H1 (cell line): ENCODE data around the gene LTA. TPM values are rescaled to one million over a fixed set of nuclear protein-coding genes. Genes with fewer than 3 reads are reported as not detected.

ENCODE experiments used
- CTCF ChIA-PET: fragments of 300-600 bp; sonication (Branson Sonifier 250); formaldehyde crosslinking; loops from one replicate; lab custom pipeline; 2021; ENCODE audit not compliant: partially characterized antibody; lab: Charles Lee
- POLR2A ChIA-PET: fragments of 300-600 bp; sonication (Branson Sonifier 250); formaldehyde crosslinking; loops from one replicate; lab custom pipeline; 2021; ENCODE audit warnings: inconsistent platforms; ENCODE audit not compliant: partially characterized antibody; lab: Charles Lee
- DNase-seq, 2 experiments: peaks; one replicate each; pipeline versions ENCODE4 v3.0.0 to v3.0.0-alpha.2; 2010 to 2022; ENCODE audit warnings: low spot score in 2 of 2, low read depth in 1 of 2, mixed read lengths in 1 of 2
- FAIRE-seq: peaks from 2 replicates; lab custom pipeline; 2011; peaks lifted over from hg19 to GRCh38; lab: Jason Lieb, UNC
- H2AFZ ChIP-seq: 2 replicates; pipeline ENCODE4 v1.8.1; 2012; ENCODE audit warnings: low read length, inconsistent platforms
- H2AK5ac ChIP-seq: 2 replicates; pipeline ENCODE4 v1.6.1; 2013; ENCODE audit warnings: low read depth, low read length
- H2BK120ac ChIP-seq: replicated peaks from 2 replicates; pipeline ENCODE3; 2013; ENCODE audit warnings: low read depth, low read length, inconsistent platforms
- H2BK12ac ChIP-seq: 2 replicates; pipeline ENCODE4 v1.6.1; 2013; ENCODE audit warnings: low read depth, low read length
- H2BK15ac ChIP-seq: 2 replicates; pipeline ENCODE4 v1.6.1; 2013; ENCODE audit warnings: low read length
- H2BK20ac ChIP-seq: 2 replicates; pipeline ENCODE4 v1.6.1; 2013; ENCODE audit warnings: low read length
- H2BK5ac ChIP-seq: 2 replicates; pipeline ENCODE4 v1.6.1; 2013; ENCODE audit warnings: low read depth, low read length
- H3K14ac ChIP-seq: 2 replicates; pipeline ENCODE4 v1.6.1; 2013; ENCODE audit warnings: inconsistent platforms; ENCODE audit not compliant: insufficient read length
- H3K18ac ChIP-seq: 2 replicates; pipeline ENCODE4 v1.6.1; 2013; ENCODE audit warnings: low read length; ENCODE audit errors: extremely low read depth
- H3K23ac ChIP-seq: 2 replicates; pipeline ENCODE4 v1.6.1; 2013; ENCODE audit warnings: inconsistent platforms; ENCODE audit not compliant: insufficient read length
- H3K23me2 ChIP-seq: 2 replicates; pipeline ENCODE4 v1.6.1; 2013; ENCODE audit warnings: low read depth, low read length
- H3K27ac ChIP-seq: 2 replicates; pipeline ENCODE4 v1.6.1; 2011; ENCODE audit warnings: low read depth, low read length, inconsistent platforms
- H3K27me3 ChIP-seq, 4 experiments: replicated peaks in 1 of 4; 1 replicate in 1 of 4; 2 replicates in 3 of 4; pipeline versions ENCODE4 v1.6.1 to v1.8.1; 2011 to 2013; ENCODE audit warnings: low read length in 3 of 4, mild to moderate bottlenecking in 3 of 4, inconsistent platforms in 2 of 4, mixed read lengths in 2 of 4, moderate library complexity in 1 of 4; ENCODE audit not compliant: control insufficient read depth in 3 of 4, insufficient read depth in 3 of 4; ENCODE audit errors: extremely low read depth in 1 of 4
- H3K36me3 ChIP-seq, 4 experiments: 2 replicates each; pipeline versions ENCODE4 v1.6.1 to v1.8.1; 2011 to 2013; ENCODE audit warnings: mild to moderate bottlenecking in 4 of 4, low read length in 3 of 4, moderate library complexity in 2 of 4, control low read depth in 1 of 4, inconsistent platforms in 1 of 4; ENCODE audit not compliant: insufficient read depth in 4 of 4, control insufficient read depth in 2 of 4
- H3K4ac ChIP-seq: replicated peaks from 2 replicates; pipeline ENCODE3; 2013; ENCODE audit warnings: low read length, low read depth, mixed read lengths, inconsistent platforms; ENCODE audit not compliant: insufficient read length
- H3K4me1 ChIP-seq, 4 experiments: replicated peaks in 1 of 4; 1 replicate in 1 of 4; 2 replicates in 3 of 4; pipeline versions ENCODE4 v1.6.1 to v1.8.1; 2011 to 2013; ENCODE audit warnings: low read length in 3 of 4, inconsistent platforms in 2 of 4, mixed read lengths in 1 of 4; ENCODE audit not compliant: insufficient read depth in 4 of 4, control insufficient read depth in 3 of 4
- H3K4me2 ChIP-seq, 2 experiments: 2 replicates each; pipeline versions ENCODE4 v1.6.1 to v1.8.1; 2011 to 2013; ENCODE audit warnings: low read depth in 2 of 2, low read length in 2 of 2, control low read depth in 1 of 2, inconsistent platforms in 1 of 2, mild to moderate bottlenecking in 1 of 2; ENCODE audit not compliant: insufficient read depth in 1 of 2
- H3K4me3 ChIP-seq, 4 experiments: fragments of 200-600, 300-600 bp in 1 of 4; sonication (generic), shearing (Covaris generic), sonication (Bioruptor Twin) in 1 of 4; 2 replicates each; pipeline versions ENCODE4 v1.5.1 to v1.8.1; 2011 to 2016; ENCODE audit warnings: low read length in 4 of 4, low read depth in 3 of 4, control low read depth in 2 of 4, inconsistent platforms in 2 of 4, mild to moderate bottlenecking in 2 of 4, mixed read lengths in 1 of 4, moderate library complexity in 1 of 4; ENCODE audit not compliant: insufficient read depth in 2 of 4; ENCODE audit errors: extremely low read depth in 1 of 4
- H3K56ac ChIP-seq: replicated peaks from 2 replicates; pipeline ENCODE3; 2013; ENCODE audit warnings: low read depth, mild to moderate bottlenecking, mixed read lengths, low read length, inconsistent platforms; ENCODE audit not compliant: insufficient read length
- H3K79me1 ChIP-seq: 2 replicates; pipeline ENCODE4 v1.6.1; 2013; ENCODE audit warnings: low read depth, low read length, control low read depth
- H3K79me2 ChIP-seq, 2 experiments: 2 replicates each; pipeline versions ENCODE4 v1.6.1 to v1.8.1; 2012 to 2013; ENCODE audit warnings: low read length in 2 of 2, mild to moderate bottlenecking in 2 of 2, inconsistent platforms in 1 of 2; ENCODE audit not compliant: insufficient read depth in 2 of 2, control insufficient read depth in 1 of 2
- H3K9ac ChIP-seq, 4 experiments: replicated peaks in 1 of 4; 1 replicate in 1 of 4; 2 replicates in 3 of 4; pipeline versions ENCODE4 v1.6.1 to v1.8.1; 2011 to 2013; ENCODE audit warnings: low read depth in 3 of 4, low read length in 3 of 4, control low read depth in 2 of 4, mild to moderate bottlenecking in 2 of 4, moderate library complexity in 2 of 4, inconsistent platforms in 1 of 4; ENCODE audit errors: extremely low read depth in 1 of 4
- H3K9me3 ChIP-seq, 2 experiments: 2 replicates each; pipeline versions ENCODE4 v1.6.1 to v1.8.1; 2012 to 2013; ENCODE audit warnings: mild to moderate bottlenecking in 2 of 2, moderate library complexity in 2 of 2, control low read depth in 1 of 2, inconsistent platforms in 1 of 2, low read depth in 1 of 2, low read length in 1 of 2, mixed read lengths in 1 of 2; ENCODE audit not compliant: insufficient read depth in 2 of 2
- H4K20me1 ChIP-seq, 2 experiments: replicated peaks in 1 of 2; 2 replicates each; pipeline versions ENCODE3 to v1.8.1; 2011 to 2013; ENCODE audit warnings: inconsistent platforms in 2 of 2, low read length in 2 of 2, mild to moderate bottlenecking in 1 of 2; ENCODE audit not compliant: insufficient read depth in 2 of 2, control insufficient read depth in 1 of 2
- H4K5ac ChIP-seq: 2 replicates; pipeline ENCODE4 v1.6.1; 2013; ENCODE audit warnings: low read length, low read depth, mixed read lengths, inconsistent platforms; ENCODE audit not compliant: insufficient read length
- H4K8ac ChIP-seq: 2 replicates; pipeline ENCODE4 v1.8.0; 2013; ENCODE audit warnings: mild to moderate bottlenecking, moderate library complexity, low read length, inconsistent platforms; ENCODE audit not compliant: insufficient read depth; ENCODE audit errors: extremely low read depth
- H4K91ac ChIP-seq: replicated peaks from 2 replicates; pipeline ENCODE3; 2013; ENCODE audit warnings: low read length, mixed read lengths, inconsistent platforms; ENCODE audit not compliant: insufficient read length
- ASH2L ChIP-seq: fragments of 200-600, 300-600 bp; sonication (generic); IDR thresholded peaks from one replicate; pipeline ENCODE4 v1.7.1; 2017; ENCODE audit warnings: low read length
- CBX8 ChIP-seq: fragments of 300-800, 300-1000 bp; sonication (generic); IDR thresholded peaks from 2 replicates; pipeline ENCODE4 v1.7.1; 2016; ENCODE audit warnings: low read depth, low read length, borderline replicate concordance
- CHD1 ChIP-seq: IDR thresholded peaks from 2 replicates; pipeline ENCODE4 v1.6.1; 2012; ENCODE audit warnings: low read depth, low read length, improper control_type of control experiment
- EP300 ChIP-seq, 2 experiments: IDR thresholded peaks; 1 replicate in 1 of 2; 2 replicates in 1 of 2; pipeline ENCODE4 v1.6.1; 2011 to 2012; ENCODE audit warnings: low read depth in 2 of 2, low read length in 2 of 2, mild to moderate bottlenecking in 2 of 2, borderline replicate concordance in 1 of 2, inconsistent platforms in 1 of 2, moderate library complexity in 1 of 2
- KDM1A ChIP-seq: fragments of 200-600, 300-600 bp; sonication (generic); IDR thresholded peaks from 2 replicates; pipeline ENCODE4 v1.7.1; 2016; ENCODE audit warnings: mild to moderate bottlenecking, low read length, borderline replicate concordance
- RNF2 ChIP-seq: fragments of 200-900, 300-1000 bp; sonication (generic); IDR thresholded peaks from 2 replicates; pipeline ENCODE4 v1.7.1; 2016; ENCODE audit warnings: borderline replicate concordance, low read depth, mild to moderate bottlenecking, antibody characterized with exemption, low read length; ENCODE audit not compliant: poor library complexity, severe bottlenecking; ENCODE audit errors: missing control alignments
- RXRA ChIP-seq: IDR thresholded peaks from 2 replicates; pipeline ENCODE4 v1.6.1; 2011; ENCODE audit warnings: low read depth, mild to moderate bottlenecking, low read length, moderate library complexity; ENCODE audit not compliant: insufficient read depth
- SP2 ChIP-seq: IDR thresholded peaks from 2 replicates; pipeline ENCODE4 v1.6.1; 2012; ENCODE audit warnings: mild to moderate bottlenecking, low read length, inconsistent platforms
- SRF ChIP-seq: IDR thresholded peaks from 2 replicates; pipeline ENCODE4 v1.6.1; 2011; ENCODE audit warnings: mild to moderate bottlenecking, low read depth, low read length, moderate library complexity
- WGBS, 2 experiments: shearing (Covaris generic) in 1 of 2; methylation state at CpG; one replicate each; pipeline versions ENCODE4 v1.1.6 to v1.1.7; 2013 to 2015; ENCODE audit warnings: low lambda C conversion rate in 2 of 2, mixed read lengths in 2 of 2, inconsistent platforms in 1 of 2, low coverage in 1 of 2, missing lambda C conversion rate in 1 of 2; ENCODE audit not compliant: insufficient replicate concordance in 2 of 2, insufficient coverage in 1 of 2, insufficient read length in 1 of 2; ENCODE audit errors: extremely low coverage in 1 of 2, missing lambda C conversion rate in 1 of 2; 5-methylcytosine and 5-hydroxymethylcytosine counted together
- polyA plus RNA-seq, 7 experiments: library from polyadenylated mRNA; depleted of rRNA in 3 of 7; stranded (reverse) in 5 of 7; unstranded in 2 of 7; fragments of >200 nt in 5 of 7; fragments of 200-250 nt in 2 of 7; gene quantifications; 1 replicate in 5 of 7; 2 replicates in 1 of 7; 4 replicates in 1 of 7; pipeline versions ENCODE4 v1.2.1 to v1.2.3, GENCODE V29; 2011 to 2013; ENCODE audit warnings: missing spikeins in 2 of 7, mixed read lengths in 2 of 7
- total RNA-seq: library from RNA; stranded (reverse); fragmentation: NEBNext Ultra II Directional; extraction: Animal tissue kit (Norgen Biotek cat#: 25700); gene quantifications from 2 replicates; pipeline ENCODE4 v1.2.1, GENCODE V29; 2021
- TF ChIP-seq, protein P1 (sequence below): IDR thresholded peaks from 2 replicates; pipeline ENCODE4 v1.6.1; 2012; ENCODE audit warnings: low read length, inconsistent platforms

The LTA gene
- total and polyA plus RNA-seq, 2 of the 8 experiments (the other 6 are each of a cell fraction or from before 2014, with no cell fraction given), result not detected

DNA sequence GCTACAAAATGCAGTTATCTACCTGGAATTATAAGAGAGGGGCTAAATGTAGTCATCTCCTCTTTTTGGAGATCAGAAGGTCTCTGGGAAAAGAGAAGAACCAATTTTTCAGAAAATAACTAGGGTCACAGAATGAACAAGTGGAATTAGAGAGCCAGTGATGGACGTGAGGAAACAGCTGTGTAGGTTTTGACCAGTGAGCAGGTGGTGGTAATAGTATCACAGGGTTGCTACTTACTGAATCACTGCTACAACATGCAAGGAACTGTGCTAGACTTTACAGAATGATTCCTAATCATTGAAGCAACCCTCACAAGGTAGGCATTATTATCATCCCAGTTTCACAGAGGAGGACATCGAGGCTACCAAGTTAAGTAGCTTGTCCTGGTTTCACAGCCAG, 27.4 kb upstream of the LTA start:
- Histone ChIP-seq H3K4me1 (peaks cover 4 to 14% (median 9%) of the 10 kb centered on the region in 4 experiments; a peak in 6 of 7 replicates), H3K4ac (no peak overlapping the region), H3K56ac (no peak overlapping the region), H3K79me2 (peaks cover 18 to 36% of the 10 kb centered on the region in 2 experiments), H4K5ac (no peak overlapping the region), H3K4me3 (no peak overlapping the region), H3K27ac (no peak overlapping the region), H2BK5ac (no peak overlapping the region), H3K79me1 (no peaks in the 10 kb centered on the region; the same call in 1 of the 2 replicates), H2BK120ac (no peak overlapping the region), H2BK15ac (no peak overlapping the region), H3K36me3 (peaks cover 5 to 13% (median 7%) of the 10 kb centered on the region in 4 experiments; a peak in 7 of 8 replicates), H4K20me1 (peaks cover 7 to 10% of the 10 kb centered on the region in 2 experiments), H3K9me3 (no peaks in the 10 kb centered on the region), H2BK12ac (no peak overlapping the region), H3K4me2 (no peak overlapping the region), H2AK5ac (no peak overlapping the region), H3K23ac (no peak overlapping the region), H3K9ac (no peak overlapping the region), H3K14ac (no peak overlapping the region), H4K8ac (no peak overlapping the region), H4K91ac (no peak overlapping the region), H2BK20ac (no peak overlapping the region), H2AFZ (no peak overlapping the region), H3K18ac (no peak overlapping the region)
- ChIA-PET POLR2A (interaction anchor here (4.8 to 18.4 kb wide), 5 partner anchors 14 to 108 kb away, joined by 37 to 428 read pairs (median 99); partner anchors contain the start of genes BAG6, MCCD1, MICB and NCR3), CTCF (interaction anchor here (10.6 to 24.7 kb wide), 2 partner anchors 39 to 57 kb away, joined by 254 to 613 read pairs; partner anchors contain the start of genes LST1, LTB and NCR3)
- FAIRE-seq, result no peak
- no peak for DNase-seq
- 73% methylated on average over 2 of the region's 2 CpGs; no CpG with 5 or more reads in 1 of the 2 experiments for WGBS, 2 experiments
- no peak for TF ChIP-seq KDM1A
- TF ChIP-seq SP2, result no peak
- no peak for TF ChIP-seq RNF2
- TF ChIP-seq EP300 (IDR thresholded peaks at IDR 0.05; ENCODE audit: borderline replicate concordance in 1 of 2, low read depth in 2 of 2, low read length in 2 of 2), result no peak
- TF ChIP-seq CHD1, result no peak
- TF ChIP-seq CBX8, result no peak
- TF ChIP-seq, protein P1, sequence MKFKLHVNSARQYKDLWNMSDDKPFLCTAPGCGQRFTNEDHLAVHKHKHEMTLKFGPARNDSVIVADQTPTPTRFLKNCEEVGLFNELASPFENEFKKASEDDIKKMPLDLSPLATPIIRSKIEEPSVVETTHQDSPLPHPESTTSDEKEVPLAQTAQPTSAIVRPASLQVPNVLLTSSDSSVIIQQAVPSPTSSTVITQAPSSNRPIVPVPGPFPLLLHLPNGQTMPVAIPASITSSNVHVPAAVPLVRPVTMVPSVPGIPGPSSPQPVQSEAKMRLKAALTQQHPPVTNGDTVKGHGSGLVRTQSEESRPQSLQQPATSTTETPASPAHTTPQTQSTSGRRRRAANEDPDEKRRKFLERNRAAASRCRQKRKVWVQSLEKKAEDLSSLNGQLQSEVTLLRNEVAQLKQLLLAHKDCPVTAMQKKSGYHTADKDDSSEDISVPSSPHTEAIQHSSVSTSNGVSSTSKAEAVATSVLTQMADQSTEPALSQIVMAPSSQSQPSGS, result no peak
- TF ChIP-seq RXRA, result no peak
- TF ChIP-seq SRF, result no peak
- TF ChIP-seq ASH2L, result no peak
- TF ChIP-seq, all 59 proteins: peak for 0
- H3K23me2 ChIP-seq, result peaks cover 7% of the 10 kb centered on the region
- no peaks in the 10 kb centered on the region for H3K27me3 ChIP-seq
